ENCODE results near the gene OR10H4.

GRCh38 chr19:15919243-15919642 is 29.6 kb upstream of the OR10H4 start:
- TF ChIP-seq EZH2 (optimal IDR thresholded peaks at IDR 0.05; ENCODE audit: low read depth, low read length) (no peak), CTCF (IDR thresholded peaks at IDR 0.05; ENCODE audit: low read length) (no peak), EZH2phosphoT487 (IDR thresholded peaks at IDR 0.05; ENCODE audit: low read length) (no peak)
